Kidney epithelial cell (primary cell): ENCODE measurements around the gene SAMD5. TPM values are rescaled to one million over a fixed set of nuclear protein-coding genes. Genes with fewer than 3 reads are reported as not detected.

Source experiments
- DNase-seq: peaks from one replicate; pipeline ENCODE4 v3.0.0-alpha.2; 2010; ENCODE audit warnings: low read depth
- H3K27me3 ChIP-seq: 2 replicates; pipeline ENCODE4 v1.6.0; 2011; ENCODE audit warnings: low read length; ENCODE audit not compliant: control insufficient read depth, insufficient read depth
- H3K36me3 ChIP-seq: 2 replicates; pipeline ENCODE4 v1.5.1; 2011; ENCODE audit warnings: low read length; ENCODE audit not compliant: control insufficient read depth, insufficient read depth
- H3K4me3 ChIP-seq: 2 replicates; pipeline ENCODE4 v1.5.1; 2011; ENCODE audit warnings: low read depth, mild to moderate bottlenecking, control low read depth, low read length
- CTCF ChIP-seq: IDR thresholded peaks from 2 replicates; pipeline ENCODE4 v1.5.1; 2011; ENCODE audit warnings: mild to moderate bottlenecking, moderate library complexity, low read length, control low read depth, inconsistent platforms; ENCODE audit not compliant: insufficient read depth, poor library complexity, severe bottlenecking
- total RNA-seq: library from RNA; depleted of rRNA; stranded (reverse); fragments of >200 nt; gene quantifications from 2 replicates; pipeline ENCODE4 v1.2.3, GENCODE V29; 2015

The SAMD5 gene
- total RNA-seq, 1 donor from 2014 or later = 6.1 TPM

- no peak for DNase-seq
- no peaks in the 10 kb centered on the region for H3K36me3 ChIP-seq
- no peak overlapping the region for H3K4me3 ChIP-seq
- TF ChIP-seq CTCF = no peak
- H3K27me3 ChIP-seq = no peaks in the 10 kb centered on the region
Measured at GRCh38 chr6:147577488-147577887, 69.0 kb downstream of the SAMD5 start.

DNA sequence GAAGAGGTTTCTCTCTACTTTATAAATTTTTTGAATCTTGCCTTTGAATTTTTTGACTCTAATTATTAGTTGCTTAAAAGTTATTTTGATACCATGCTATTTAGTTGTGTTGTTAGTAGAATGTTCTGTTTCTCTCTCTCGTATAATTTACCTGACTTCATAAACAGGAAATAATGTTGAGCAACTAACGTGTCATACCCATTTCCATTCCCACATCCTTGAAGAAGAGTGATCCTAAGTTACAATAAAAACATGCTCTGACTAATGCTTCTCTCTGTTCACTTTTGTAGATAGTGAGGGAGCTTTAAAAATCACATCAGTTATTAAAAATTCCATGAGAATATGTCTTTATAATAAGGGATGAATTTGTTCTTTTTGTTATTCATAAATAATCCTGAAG lies 69.7 kb downstream of the SAMD5 start:
- no peak for DNase-seq
- Histone ChIP-seq H3K4me3 (no peak overlapping the region), H3K36me3 (no peaks in the 10 kb centered on the region), H3K27me3 (no peaks in the 10 kb centered on the region)
- no peak for TF ChIP-seq CTCF

GRCh38 chr6:147578883-147579282 lies 70.4 kb downstream of the SAMD5 start:
- Histone ChIP-seq H3K27me3 (no peaks in the 10 kb centered on the region), H3K36me3 (no peaks in the 10 kb centered on the region), H3K4me3 (no peak overlapping the region)
- no peak for TF ChIP-seq CTCF
- no peak for DNase-seq

DNA sequence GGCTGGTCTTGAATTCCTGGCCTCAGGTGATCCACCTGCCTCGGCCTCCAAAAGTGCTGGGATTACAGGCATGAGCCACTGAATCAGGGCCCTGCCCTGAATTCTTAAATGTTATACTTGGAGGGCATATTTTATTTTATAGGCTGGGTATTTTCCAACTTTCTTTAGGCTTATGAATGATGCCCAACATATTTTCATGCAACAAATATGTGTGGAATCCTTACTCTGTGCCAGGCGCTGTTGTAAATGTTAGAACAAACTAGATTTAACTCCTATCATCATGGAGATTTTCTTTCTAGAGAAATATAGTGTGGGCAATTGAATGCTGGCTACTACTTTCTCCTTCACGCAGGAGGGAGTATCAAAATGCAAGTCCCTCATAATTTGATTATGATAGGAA lies 71.2 kb downstream of the SAMD5 start:
- DNase-seq = no peak
- H3K4me3 ChIP-seq = no peak overlapping the region
- TF ChIP-seq CTCF = no peak
- no peaks in the 10 kb centered on the region for H3K36me3 ChIP-seq
- H3K27me3 ChIP-seq = no peaks in the 10 kb centered on the region

GRCh38 chr6:147582991-147583390 lies 74.5 kb downstream of the SAMD5 start:
- TF ChIP-seq CTCF = no peak
- Histone ChIP-seq H3K4me3 (no peak overlapping the region), H3K27me3 (no peaks in the 10 kb centered on the region), H3K36me3 (no peaks in the 10 kb centered on the region)
- DNase-seq = no peak

- H3K27me3 ChIP-seq = no peaks in the 10 kb centered on the region
- TF ChIP-seq CTCF = no peak
- no peaks in the 10 kb centered on the region for H3K36me3 ChIP-seq
- DNase-seq = no peak
- no peak overlapping the region for H3K4me3 ChIP-seq
Measured at GRCh38 chr6:147585256-147585655, 76.8 kb downstream of the SAMD5 start.
